ENCODE results near the gene KATNAL1. TPM values are rescaled to one million over a fixed set of nuclear protein-coding genes. Genes with fewer than 3 reads are reported as not detected.

The KATNAL1 gene
- total RNA-seq, 1 experiment from 2014 or later = 11.2 TPM

DNA sequence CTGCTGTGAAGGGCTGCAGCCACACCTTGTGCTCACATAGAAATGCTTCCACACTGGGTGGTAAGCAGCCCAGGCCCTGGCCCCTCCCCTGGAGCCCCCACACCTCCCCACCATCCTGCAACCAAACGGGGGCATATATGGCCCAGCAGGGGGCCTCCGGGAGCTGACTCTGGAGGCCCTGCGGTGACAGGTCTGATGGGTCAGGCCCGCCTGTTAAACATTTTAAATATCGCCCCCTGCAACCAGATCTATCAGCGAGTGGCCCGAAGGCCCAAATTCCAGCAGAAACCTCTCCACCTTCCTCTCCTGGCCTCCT is 48.0 kb upstream of the KATNAL1 start:
- no peak overlapping the region for H3K56ac ChIP-seq (ENCODE audit: insufficient read length, low read depth, low read length)
- no peak overlapping the region for H2AFZ ChIP-seq (ENCODE audit: low read length)
- H3K27ac ChIP-seq (ENCODE audit: insufficient read length, low read depth, low read length) = no peak overlapping the region
- peak overlapping the region in 1 of 3 experiments; percentile 55; a peak in 2 of 7 replicates for H3K27ac Mint-ChIP-seq
- no CpG with 5 or more reads among the region's 7 CpGs for WGBS (ENCODE audit: extremely low coverage, insufficient read length, low lambda C conversion rate)
- no peaks in the 10 kb centered on the region for H3K79me2 ChIP-seq (ENCODE audit: insufficient read depth, low read length)
- no peak overlapping the region for H3K9ac ChIP-seq (ENCODE audit: extremely low read depth, insufficient read length, low read length)
- H3K4me2 ChIP-seq (ENCODE audit: insufficient read depth, insufficient read length, low read length) = no peak overlapping the region
- peak; percentile 47 for DNase-seq
- peaks cover 7 to 12% of the 10 kb centered on the region in 2 experiments for H3K4me1 Mint-ChIP-seq
- H2BK12ac ChIP-seq (ENCODE audit: insufficient read length, low read depth, low read length) = no peak overlapping the region
- no peaks in the 10 kb centered on the region for H3K23me2 ChIP-seq (ENCODE audit: insufficient read length, low read depth, low read length, poor library complexity, severe bottlenecking)
- no peak overlapping the region for H3K23ac ChIP-seq (ENCODE audit: insufficient read length, low read depth, low read length)
- H3K36me3 Mint-ChIP-seq (ENCODE audit: insufficient read depth in 1 of 3, low read depth in 3 of 3) = peaks cover 4 to 8% (median 7%) of the 10 kb centered on the region in 3 experiments; a peak in 3 of 7 replicates
- H3K14ac ChIP-seq (ENCODE audit: insufficient read depth, low read length) = no peak overlapping the region
- no peaks in the 10 kb centered on the region for H3K27me3 ChIP-seq (ENCODE audit: insufficient read depth, low read length)
- H2AK5ac ChIP-seq (ENCODE audit: insufficient read length, low read length) = no peak overlapping the region
- no peak overlapping the region for H3K4me3 Mint-ChIP-seq
- H4K5ac ChIP-seq (ENCODE audit: insufficient read length, low read depth, low read length) = no peak overlapping the region
- H2BK20ac ChIP-seq (ENCODE audit: low read depth, low read length, poor library complexity, severe bottlenecking) = no peak overlapping the region
- H3K9me3 ChIP-seq (ENCODE audit: control insufficient read depth, low read depth, low read length) = no peaks in the 10 kb centered on the region
- H3K4me1 ChIP-seq (ENCODE audit: insufficient read depth, low read length) = no peaks in the 10 kb centered on the region
- no peak overlapping the region for H3T11ph ChIP-seq (ENCODE audit: low read length)
- no peak overlapping the region for H4K8ac ChIP-seq (replicated peaks; ENCODE audit: insufficient read length, low read depth, low read length)
- TF ChIP-seq, protein P1, sequence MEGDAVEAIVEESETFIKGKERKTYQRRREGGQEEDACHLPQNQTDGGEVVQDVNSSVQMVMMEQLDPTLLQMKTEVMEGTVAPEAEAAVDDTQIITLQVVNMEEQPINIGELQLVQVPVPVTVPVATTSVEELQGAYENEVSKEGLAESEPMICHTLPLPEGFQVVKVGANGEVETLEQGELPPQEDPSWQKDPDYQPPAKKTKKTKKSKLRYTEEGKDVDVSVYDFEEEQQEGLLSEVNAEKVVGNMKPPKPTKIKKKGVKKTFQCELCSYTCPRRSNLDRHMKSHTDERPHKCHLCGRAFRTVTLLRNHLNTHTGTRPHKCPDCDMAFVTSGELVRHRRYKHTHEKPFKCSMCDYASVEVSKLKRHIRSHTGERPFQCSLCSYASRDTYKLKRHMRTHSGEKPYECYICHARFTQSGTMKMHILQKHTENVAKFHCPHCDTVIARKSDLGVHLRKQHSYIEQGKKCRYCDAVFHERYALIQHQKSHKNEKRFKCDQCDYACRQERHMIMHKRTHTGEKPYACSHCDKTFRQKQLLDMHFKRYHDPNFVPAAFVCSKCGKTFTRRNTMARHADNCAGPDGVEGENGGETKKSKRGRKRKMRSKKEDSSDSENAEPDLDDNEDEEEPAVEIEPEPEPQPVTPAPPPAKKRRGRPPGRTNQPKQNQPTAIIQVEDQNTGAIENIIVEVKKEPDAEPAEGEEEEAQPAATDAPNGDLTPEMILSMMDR (conservative IDR thresholded peaks at IDR 0.05) = no peak; the same call in 2 of the 3 replicates
- H3K79me1 ChIP-seq (ENCODE audit: insufficient read depth, low read depth, low read length, poor library complexity, severe bottlenecking) = no peaks in the 10 kb centered on the region
- H2BK15ac ChIP-seq (ENCODE audit: low read depth, low read length) = no peak overlapping the region
- no peak overlapping the region for H2BK120ac ChIP-seq (ENCODE audit: low read depth, low read length, poor library complexity, severe bottlenecking)
- no peak overlapping the region for H3K18ac ChIP-seq (ENCODE audit: insufficient read length, low read depth, low read length)
- no peaks in the 10 kb centered on the region for H4K20me1 ChIP-seq (ENCODE audit: control insufficient read depth, insufficient read depth, insufficient read length)
- H3K9me3 Mint-ChIP-seq = peaks cover 6% of the 10 kb centered on the region in 2 experiments
- no peak overlapping the region for H3K4ac ChIP-seq (ENCODE audit: low read depth, low read length)
- no peaks in the 10 kb centered on the region; the same call in 1 of the 2 replicates for H3K27me3 Mint-ChIP-seq (ENCODE audit: low read depth)
- H2BK5ac ChIP-seq (ENCODE audit: insufficient read length, low read length) = no peak overlapping the region
- H4K91ac ChIP-seq (ENCODE audit: insufficient read length, low read depth, low read length) = no peak overlapping the region
